Stomach (tissue), 9 donors: ENCODE results near the gene CUTC. TPM values are rescaled to one million over a fixed set of nuclear protein-coding genes. Genes with fewer than 3 reads are reported as not detected.

Source experiments
- DNase-seq, 2 donors: peaks; one replicate each; pipeline versions ENCODE4 v3.0.0 to v3.0.0-alpha.2; 2013 to 2019
- H3K27ac ChIP-seq, 5 donors: fragments of 200-600 bp in 4 of 5; sonication (generic) in 4 of 5; one replicate each; pipeline ENCODE4 v1.5.1; 2013 to 2019; ENCODE audit warnings: mild to moderate bottlenecking in 1 of 5, moderate library complexity in 1 of 5
- H3K27me3 ChIP-seq, 3 donors: fragments of 200-600 bp; sonication (generic); one replicate each; pipeline ENCODE4 v1.5.1; 2017 to 2019; ENCODE audit warnings: mixed run types in 1 of 3
- H3K36me3 ChIP-seq, 4 donors: fragments of 200-600 bp; sonication (generic); 1 replicate in 3 of 4; 2 replicates in 1 of 4; pipeline ENCODE4 v1.5.1; 2016 to 2019
- H3K4me1 ChIP-seq, 4 donors: fragments of 200-600 bp; sonication (generic); one replicate each; pipeline ENCODE4 v1.5.1; 2016 to 2019
- H3K4me3 ChIP-seq, 4 donors: fragments of 200-600 bp; sonication (generic) in 3 of 4; one replicate each; pipeline ENCODE4 v1.5.1; 2016 to 2019; ENCODE audit warnings: mild to moderate bottlenecking in 1 of 4
- H3K9me3 ChIP-seq, 4 donors: fragments of 200-600 bp; sonication (generic); one replicate each; pipeline ENCODE4 v1.5.1; 2016 to 2019
- CTCF ChIP-seq, 7 experiments: fragments of 450-650 bp in 4 of 7; fragments of 200-600 bp in 3 of 7; sonication (generic) in 3 of 7; IDR thresholded peaks; one replicate each; pipeline ENCODE4 v1.5.1; 2016 to 2019; ENCODE audit warnings: antibody characterized with exemption in 7 of 7, control low read depth in 2 of 7, mild to moderate bottlenecking in 1 of 7
- EP300 ChIP-seq: sonication (generic); formaldehyde crosslinking; IDR thresholded peaks from one replicate; pipeline ENCODE4 v1.6.1; 2017; ENCODE audit warnings: antibody characterized with exemption
- POLR2A ChIP-seq, 4 donors: fragments of 450-650 bp; IDR thresholded peaks; one replicate each; pipeline ENCODE4 v1.6.1; 2016; ENCODE audit warnings: antibody characterized with exemption in 4 of 4, control low read depth in 2 of 4, mild to moderate bottlenecking in 1 of 4, moderate library complexity in 1 of 4
- POLR2AphosphoS5 ChIP-seq, 3 donors: sonication (generic); formaldehyde crosslinking; IDR thresholded peaks; one replicate each; pipeline ENCODE4 v1.6.1; 2016; ENCODE audit warnings: antibody characterized with exemption in 3 of 3
- WGBS, 5 donors: extraction: QIAGEN DNeasy Blood & Tissue Kit in 3 of 5; methylation state at CpG; one replicate each; pipeline versions ENCODE4 v1.1.5 to v1.1.7; 2013 to 2018; 5-methylcytosine and 5-hydroxymethylcytosine counted together
- intact Hi-C: fragments of 100-400 bp; cut with DNase I; formaldehyde crosslinking; loops from one replicate; pipeline ENCODE4 v1.15.1; 2023; ENCODE audit warnings: low total_unique reads
- polyA plus RNA-seq, 3 donors: library from polyadenylated mRNA; stranded (reverse); fragments of 200-250 nt; gene quantifications; one replicate each; pipeline ENCODE4 v1.2.3, GENCODE V29; 2013
- total RNA-seq, 5 donors: library from RNA; depleted of rRNA; stranded (reverse); fragments of >200 nt; gene quantifications; one replicate each; pipeline versions ENCODE4 v1.1.0 to v1.2.3, GENCODE V29; 2014 to 2016
- donor health status: healthy with polysubstance abuse.
- donor health status: Bipolar disorder and iron deficiency.
- donor health status: healthy.

CUTC gene
- total and polyA plus RNA-seq, 8 donors, result 2.6 to 63.0 (median 30.8) TPM

- DNase-seq, result no peak
- H3K36me3 ChIP-seq, result no peaks in the 10 kb centered on the region
- H3K9me3 ChIP-seq, result no peaks in the 10 kb centered on the region
- peaks cover 0 to 43% (median 19%) of the 10 kb centered on the region in 4 donors for H3K4me1 ChIP-seq
- H3K4me3 ChIP-seq, result no peak overlapping the region
- H3K27ac ChIP-seq, result peak overlapping the region in 4 of 5 donors; percentile 68 to 82 (median 80)
- intact Hi-C loops, result no loop called here
- H3K27me3 ChIP-seq, result no peaks in the 10 kb centered on the region
- TF ChIP-seq POLR2A (IDR thresholded peaks at IDR 0.05) (no peak), POLR2AphosphoS5 (IDR thresholded peaks at IDR 0.05) (no peak), EP300 (no peak), CTCF (IDR thresholded peaks at IDR 0.05) (no peak)
- WGBS, 5 donors, result 77 to 95% (median 83%) methylated on average over 7 of the region's 7 CpGs
Observed at GRCh38 chr10:99787782-99788445, 55.9 kb downstream of the CUTC start.

GRCh38 chr10:99788598-99789256 is 56.7 kb downstream of the CUTC start:
- H3K9me3 ChIP-seq, result no peaks in the 10 kb centered on the region
- TF ChIP-seq EP300 (peak; percentile 84), POLR2AphosphoS5 (IDR thresholded peaks at IDR 0.05) (peak; percentile 86 to 90 (median 86)), POLR2A (IDR thresholded peaks at IDR 0.05) (no peak), CTCF (IDR thresholded peaks at IDR 0.05) (no peak)
- H3K4me1 ChIP-seq, result peaks cover 0 to 40% (median 17%) of the 10 kb centered on the region in 4 donors
- peak overlapping the region in 4 of 5 donors; percentile 68 to 82 (median 80) for H3K27ac ChIP-seq
- H3K27me3 ChIP-seq, result no peaks in the 10 kb centered on the region
- peak in 1 of 2 donors; percentile 63 for DNase-seq
- 52 to 81% (median 73%) methylated on average over 6 of the region's 6 CpGs for WGBS, 5 donors
- no peak overlapping the region for H3K4me3 ChIP-seq
- intact Hi-C loops, result no loop called here
- peaks cover 0 to 5% (median 0%) of the 10 kb centered on the region in 4 donors for H3K36me3 ChIP-seq

- Histone ChIP-seq H3K4me1 (peaks cover 0 to 19% (median 9%) of the 10 kb centered on the region in 4 donors), H3K9me3 (no peaks in the 10 kb centered on the region), H3K27ac (no peak overlapping the region), H3K36me3 (peaks cover 0 to 11% (median 2%) of the 10 kb centered on the region in 4 donors), H3K4me3 (no peak overlapping the region), H3K27me3 (no peaks in the 10 kb centered on the region)
- 85 to 97% (median 91%) methylated on average over 3 of the region's 3 CpGs for WGBS, 5 donors
- intact Hi-C loops, result no loop called here
- no peak for TF ChIP-seq CTCF (IDR thresholded peaks at IDR 0.05)
- no peak for TF ChIP-seq POLR2AphosphoS5 (IDR thresholded peaks at IDR 0.05)
- TF ChIP-seq POLR2A (IDR thresholded peaks at IDR 0.05), result no peak
- no peak for TF ChIP-seq EP300
- DNase-seq, result no peak
Observed at GRCh38 chr10:99791831-99792230, 59.8 kb downstream of the CUTC start.

- Histone ChIP-seq H3K4me3 (no peak overlapping the region), H3K36me3 (peaks cover 0 to 15% (median 4%) of the 10 kb centered on the region in 4 donors), H3K9me3 (no peaks in the 10 kb centered on the region), H3K27ac (no peak overlapping the region), H3K27me3 (no peaks in the 10 kb centered on the region), H3K4me1 (peaks cover 0 to 6% (median 2%) of the 10 kb centered on the region in 4 donors)
- intact Hi-C loops, result no loop called here
- DNase-seq, result no peak
- TF ChIP-seq POLR2A (IDR thresholded peaks at IDR 0.05) (no peak), POLR2AphosphoS5 (IDR thresholded peaks at IDR 0.05) (no peak), EP300 (no peak), CTCF (IDR thresholded peaks at IDR 0.05) (no peak)
- 94 to 96% (median 95%) methylated on average over 4 of the region's 4 CpGs for WGBS, 5 donors
Observed at GRCh38 chr10:99793819-99794218, 61.8 kb downstream of the CUTC start.
